Endothelial cell of umbilical vein (primary cell): ENCODE measurements around the gene FMN1. TPM values are rescaled to one million over a fixed set of nuclear protein-coding genes. Genes with fewer than 3 reads are reported as not detected.

ENCODE experiments used
- BruUV-seq: library from RNA; stranded (reverse); fragments of 400-500 nt; replicated peaks from 2 replicates; lab custom pipeline; 2021; lab: Mats Ljungman, UMichigan
- CTCF ChIA-PET: fragments of 300-600, 350-600 bp; sonication (Branson Sonifier 250); formaldehyde crosslinking; loops from one replicate; lab custom pipeline; 2021; ENCODE audit warnings: antibody characterized with exemption, inconsistent platforms; lab: Charles Lee
- POLR2A ChIA-PET: fragments of 300-600, 350-600 bp; sonication (Branson Sonifier 250); formaldehyde crosslinking; loops from one replicate; lab custom pipeline; 2021; ENCODE audit warnings: antibody characterized with exemption, inconsistent platforms; lab: Charles Lee
- DNase-seq: peaks from one replicate; pipeline ENCODE4 v3.0.0-alpha.2; 2011; ENCODE audit warnings: low read depth, low spot score
- FAIRE-seq: peaks from 2 replicates; lab custom pipeline; 2011; peaks lifted over from hg19 to GRCh38; lab: Jason Lieb, UNC
- H2AFZ ChIP-seq: 2 replicates; pipeline ENCODE4 v1.6.0; 2012; ENCODE audit warnings: low read depth, low read length, control low read depth, inconsistent platforms
- H3K27ac ChIP-seq: 2 replicates; pipeline ENCODE4 v1.5.1; 2011; ENCODE audit warnings: low read depth, mild to moderate bottlenecking, control low read depth, low read length, moderate library complexity; ENCODE audit not compliant: insufficient read depth
- H3K27me3 ChIP-seq, 2 experiments: 2 replicates each; pipeline versions ENCODE4 v1.6.0 to v1.6.1; 2011; ENCODE audit warnings: low read length in 2 of 2, mixed read lengths in 1 of 2; ENCODE audit not compliant: control insufficient read depth in 2 of 2, insufficient read depth in 2 of 2
- H3K36me3 ChIP-seq, 2 experiments: 2 replicates in 1 of 2; 3 replicates in 1 of 2; pipeline ENCODE4 v1.5.1; 2011; ENCODE audit warnings: low read length in 2 of 2, mild to moderate bottlenecking in 1 of 2, moderate library complexity in 1 of 2; ENCODE audit not compliant: control insufficient read depth in 2 of 2, insufficient read depth in 2 of 2; ENCODE audit errors: extremely low read depth in 1 of 2
- H3K4me1 ChIP-seq: 3 replicates; pipeline ENCODE4 v1.5.1; 2011; ENCODE audit warnings: mild to moderate bottlenecking, low read length; ENCODE audit not compliant: control insufficient read depth, insufficient read depth; ENCODE audit errors: extremely low read depth
- H3K4me2 ChIP-seq: 2 replicates; pipeline ENCODE4 v1.6.1; 2011; ENCODE audit warnings: low read length, control low read depth, mixed read lengths; ENCODE audit not compliant: insufficient read depth
- H3K4me3 ChIP-seq, 3 experiments: fragments of 200-600 bp in 1 of 3; sonication (generic), shearing (Covaris generic) in 1 of 3; replicated peaks in 1 of 3; 2 replicates each; pipeline ENCODE4 v1.5.1; 2011 to 2016; ENCODE audit warnings: control low read depth in 3 of 3, low read length in 3 of 3, mild to moderate bottlenecking in 2 of 3, inconsistent platforms in 1 of 3, low read depth in 1 of 3, moderate library complexity in 1 of 3; ENCODE audit not compliant: insufficient read depth in 1 of 3
- H3K79me2 ChIP-seq: 2 replicates; pipeline ENCODE4 v1.6.0; 2012; ENCODE audit warnings: low read length, inconsistent platforms; ENCODE audit not compliant: control insufficient read depth, insufficient read depth
- H3K9ac ChIP-seq: replicated peaks from 2 replicates; pipeline ENCODE3; 2011; ENCODE audit warnings: low read length, control low read depth; ENCODE audit not compliant: insufficient read depth; ENCODE audit errors: extremely low read depth
- H3K9me1 ChIP-seq: replicated peaks from 3 replicates; pipeline ENCODE4 v1.6.0; 2011; ENCODE audit warnings: mild to moderate bottlenecking, low read length; ENCODE audit not compliant: control insufficient read depth, insufficient read depth; ENCODE audit errors: extremely low read depth
- H3K9me3 ChIP-seq: replicated peaks from 2 replicates; pipeline ENCODE4 v1.5.1; 2012; ENCODE audit warnings: low read length, inconsistent platforms; ENCODE audit not compliant: control insufficient read depth, insufficient read depth
- H4K20me1 ChIP-seq: replicated peaks from 2 replicates; pipeline ENCODE3; 2011; ENCODE audit warnings: mild to moderate bottlenecking, low read length; ENCODE audit not compliant: control insufficient read depth, insufficient read depth; ENCODE audit errors: extremely low read depth
- CTCF ChIP-seq, 2 donors: IDR thresholded peaks; 1 replicate in 1 of 2; 2 replicates in 1 of 2; pipeline ENCODE4 v1.5.1; 2011; ENCODE audit warnings: low read length in 2 of 2, mild to moderate bottlenecking in 2 of 2, moderate library complexity in 2 of 2, control low read depth in 1 of 2, inconsistent platforms in 1 of 2, low read depth in 1 of 2; ENCODE audit not compliant: insufficient read depth in 1 of 2; ENCODE audit errors: extremely low read depth in 1 of 2
- FOS ChIP-seq: IDR thresholded peaks from 2 replicates; pipeline ENCODE4 v1.6.1; 2011; ENCODE audit warnings: mild to moderate bottlenecking, low read length, moderate library complexity, borderline replicate concordance; ENCODE audit not compliant: insufficient read depth
- GATA2 ChIP-seq: IDR thresholded peaks from 2 replicates; pipeline ENCODE4 v1.7.0; 2011; ENCODE audit warnings: low read depth, mild to moderate bottlenecking, moderate library complexity, mixed read lengths, low read length; ENCODE audit not compliant: insufficient read length, insufficient read depth
- JUN ChIP-seq: IDR thresholded peaks from 2 replicates; pipeline ENCODE4 v1.6.1; 2011; ENCODE audit warnings: borderline replicate concordance, low read depth; ENCODE audit not compliant: insufficient read length, insufficient read depth
- MAX ChIP-seq: IDR thresholded peaks from 2 replicates; pipeline ENCODE4 v1.6.1; 2011; ENCODE audit not compliant: insufficient read depth, insufficient read length
- POLR2A ChIP-seq: IDR thresholded peaks from 2 replicates; pipeline ENCODE4 v1.6.1; 2012; ENCODE audit warnings: low read depth, mild to moderate bottlenecking, control low read depth, low read length
- dilution Hi-C: fragments of 300-500 bp; cut with MboI; formaldehyde crosslinking; loops from one replicate; pipeline ENCODE4 v1.15.0; 2019; ENCODE audit warnings: low sequenced_read_pairs; ENCODE audit not compliant: extremely low pct_ligation_motif_present
- intact Hi-C: fragments of 100-400 bp; cut with micrococcal nuclease; formaldehyde crosslinking; loops from one replicate; pipeline ENCODE4 v1.10.0; 2022
- polyA plus RNA-seq, 4 experiments: library from polyadenylated mRNA; depleted of rRNA in 3 of 4; stranded (reverse) in 3 of 4; unstranded in 1 of 4; fragments of >200 nt; gene quantifications; 2 replicates each; pipeline versions ENCODE4 v1.2.1 to v1.2.3, GENCODE V29; 2011 to 2012; ENCODE audit warnings: missing spikeins in 1 of 4
- total RNA-seq: library from RNA; stranded (reverse); gene quantifications from 2 replicates; pipeline ENCODE4 v1.2.3, GENCODE V29; 2021

FMN1 gene
- total and polyA plus RNA-seq, 2 donors (not counting 3 experiments of a cell fraction or from before 2014, with no cell fraction given), result 0.01 to 0.29 TPM

DNA sequence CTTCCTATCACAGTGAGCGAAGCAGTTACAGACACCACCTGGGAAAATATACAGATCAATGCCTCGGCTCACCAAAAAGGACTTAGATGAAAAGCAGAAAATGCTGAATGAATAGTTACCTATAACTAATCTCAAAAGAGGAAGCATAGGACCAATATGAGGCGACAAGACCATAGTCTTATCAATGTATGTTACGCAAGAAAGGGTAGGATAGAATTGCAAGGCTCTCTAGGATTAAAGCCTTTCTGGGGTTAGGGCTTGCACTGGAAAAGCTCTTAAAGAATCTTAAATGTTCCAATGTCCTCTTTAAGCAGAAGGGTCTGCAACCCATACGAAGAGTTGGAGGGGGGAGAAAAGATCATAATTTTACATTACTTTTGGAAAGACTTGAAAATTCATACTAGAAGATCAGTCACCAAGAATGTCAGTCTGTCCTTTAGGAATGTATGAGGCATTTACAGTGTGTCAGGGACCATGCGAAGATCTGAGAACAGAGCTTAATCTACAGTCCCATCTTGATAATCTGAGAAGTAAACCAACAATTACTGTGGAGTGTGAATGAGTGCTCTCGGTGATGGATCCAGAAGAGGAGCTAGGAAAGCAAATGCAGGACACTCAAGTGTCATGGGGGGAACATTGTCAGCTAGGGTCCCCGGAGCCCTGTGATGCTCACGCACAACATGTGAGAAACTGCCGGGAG is 290.8 kb downstream of the FMN1 start:
- FAIRE-seq (no peak), DNase-seq (no peak)
- dilution Hi-C loops, result no loop called here
- Histone ChIP-seq H3K27ac (no peak overlapping the region), H3K36me3 (no peaks in the 10 kb centered on the region), H3K9me3 (no peaks in the 10 kb centered on the region), H2AFZ (no peak overlapping the region), H3K4me2 (no peak overlapping the region), H3K9me1 (no peaks in the 10 kb centered on the region), H3K79me2 (no peaks in the 10 kb centered on the region), H4K20me1 (no peaks in the 10 kb centered on the region), H3K4me3 (no peak overlapping the region), H3K9ac (no peak overlapping the region), H3K4me1 (no peaks in the 10 kb centered on the region), H3K27me3 (peaks cover 2 to 5% of the 10 kb centered on the region in 2 experiments)
- TF ChIP-seq GATA2 (no peak), CTCF (IDR thresholded peaks at IDR 0.05; ENCODE audit: extremely low read depth in 1 of 2, insufficient read depth in 1 of 2, low read depth in 1 of 2, low read length in 2 of 2) (no peak), POLR2A (no peak), JUN (no peak), MAX (no peak), FOS (no peak)
- POLR2A ChIA-PET, result no interaction called here
- CTCF ChIA-PET, result interaction anchor here (0.8 to 2.7 kb wide), 4 partner anchors 9 to 60 kb away, joined by 3 to 15 read pairs (median 4); no protein-coding TSS in a partner anchor
- intact Hi-C loops, result no loop called here
- no TSS peak for BruUV-seq
